Fibroblast of mammary gland (primary cell): Measurements from ENCODE around the gene IFI44L.

Experiments used
- DNase-seq: peaks from one replicate; pipeline ENCODE4 v3.0.0-alpha.2; 2010; ENCODE audit warnings: low read depth
- H3K4me3 ChIP-seq: 2 replicates; pipeline ENCODE4 v1.5.1; 2011; ENCODE audit warnings: low read depth, mild to moderate bottlenecking, low read length, moderate library complexity; ENCODE audit not compliant: control insufficient read depth
- TF ChIP-seq, protein P1 (sequence below): conservative IDR thresholded peaks from 2 replicates; pipeline ENCODE4 v1.5.1; 2011; ENCODE audit warnings: low read depth, low read length, inconsistent platforms; ENCODE audit not compliant: control insufficient read depth, insufficient read depth

Gene IFI44L

DNA sequence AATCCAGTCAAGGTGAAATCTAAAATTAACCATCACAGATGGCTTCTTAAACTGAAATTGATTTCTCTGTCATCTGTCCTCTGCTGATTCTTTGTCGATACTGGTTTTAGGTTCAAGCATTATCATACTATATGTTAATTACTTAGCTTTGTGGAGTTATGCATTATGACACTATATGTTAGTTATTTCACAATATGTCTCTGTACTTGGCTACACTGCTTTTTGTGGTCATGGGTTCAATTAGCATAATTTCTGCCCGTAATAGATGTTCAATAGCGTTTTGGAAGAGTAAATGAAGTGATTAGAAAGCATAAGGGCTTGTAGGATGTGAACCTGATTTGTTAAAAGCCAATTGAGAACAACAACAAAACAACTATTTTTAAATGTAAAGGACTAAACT is 57.5 kb downstream of the IFI44L start:
- no peak for DNase-seq
- H3K4me3 ChIP-seq, result no peak overlapping the region
- TF ChIP-seq, protein P1, sequence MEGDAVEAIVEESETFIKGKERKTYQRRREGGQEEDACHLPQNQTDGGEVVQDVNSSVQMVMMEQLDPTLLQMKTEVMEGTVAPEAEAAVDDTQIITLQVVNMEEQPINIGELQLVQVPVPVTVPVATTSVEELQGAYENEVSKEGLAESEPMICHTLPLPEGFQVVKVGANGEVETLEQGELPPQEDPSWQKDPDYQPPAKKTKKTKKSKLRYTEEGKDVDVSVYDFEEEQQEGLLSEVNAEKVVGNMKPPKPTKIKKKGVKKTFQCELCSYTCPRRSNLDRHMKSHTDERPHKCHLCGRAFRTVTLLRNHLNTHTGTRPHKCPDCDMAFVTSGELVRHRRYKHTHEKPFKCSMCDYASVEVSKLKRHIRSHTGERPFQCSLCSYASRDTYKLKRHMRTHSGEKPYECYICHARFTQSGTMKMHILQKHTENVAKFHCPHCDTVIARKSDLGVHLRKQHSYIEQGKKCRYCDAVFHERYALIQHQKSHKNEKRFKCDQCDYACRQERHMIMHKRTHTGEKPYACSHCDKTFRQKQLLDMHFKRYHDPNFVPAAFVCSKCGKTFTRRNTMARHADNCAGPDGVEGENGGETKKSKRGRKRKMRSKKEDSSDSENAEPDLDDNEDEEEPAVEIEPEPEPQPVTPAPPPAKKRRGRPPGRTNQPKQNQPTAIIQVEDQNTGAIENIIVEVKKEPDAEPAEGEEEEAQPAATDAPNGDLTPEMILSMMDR, result no peak

- H3K4me3 ChIP-seq, result no peak overlapping the region
- TF ChIP-seq, protein P1, result no peak
- DNase-seq, result no peak
Observed at GRCh38 chr1:78678324-78678723, 58.1 kb downstream of the IFI44L start.

- no peak for DNase-seq
- TF ChIP-seq, protein P1, result no peak
- H3K4me3 ChIP-seq, result no peak overlapping the region
Observed at GRCh38 chr1:78681265-78681664, 61.0 kb downstream of the IFI44L start.

GRCh38 chr1:78682496-78682895 is 62.2 kb downstream of the IFI44L start:
- TF ChIP-seq, protein P1, result no peak
- peak; percentile 55 for DNase-seq
- no peak overlapping the region for H3K4me3 ChIP-seq

DNA sequence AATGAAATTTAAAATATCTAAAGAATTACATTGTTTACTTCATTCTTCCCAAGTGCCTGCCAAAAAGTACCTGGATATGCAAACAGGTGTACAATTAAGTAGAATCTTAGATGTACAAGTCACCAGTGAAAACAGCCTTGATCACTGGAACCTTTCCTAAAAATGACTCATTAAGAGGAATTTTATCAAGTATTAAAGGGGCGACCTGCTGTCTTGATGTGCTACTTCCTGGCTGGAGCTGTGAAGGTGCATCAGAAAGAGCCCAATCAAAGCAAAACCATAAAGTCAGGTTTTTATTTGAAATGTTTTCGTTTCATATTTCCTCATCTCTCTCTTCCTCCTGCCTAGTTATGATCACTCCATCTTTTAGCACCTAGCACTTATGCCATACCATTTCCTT is 62.8 kb downstream of the IFI44L start:
- DNase-seq, result no peak
- no peak overlapping the region for H3K4me3 ChIP-seq
- TF ChIP-seq, protein P1, result no peak

GRCh38 chr1:78687315-78687714 is 67.1 kb downstream of the IFI44L start:
- no peak overlapping the region for H3K4me3 ChIP-seq
- no peak for DNase-seq
- TF ChIP-seq, protein P1, result no peak

- DNase-seq, result peak; percentile 40
- no peak overlapping the region for H3K4me3 ChIP-seq
- TF ChIP-seq, protein P1, result no peak
Observed at GRCh38 chr1:78687914-78688313, 67.7 kb downstream of the IFI44L start.
